Loucy (cell line): ENCODE data around the gene FOXP4.

Experiments used
- CTCF ChIP-seq: fragments of 200-600 bp; sonication (generic); conservative IDR thresholded peaks from 2 replicates; pipeline ENCODE4 v1.5.1; 2014; ENCODE audit warnings: mild to moderate bottlenecking, antibody characterized with exemption, low read length
- EZH2phosphoT487 ChIP-seq: fragments of 200-600 bp; IDR thresholded peaks from 2 replicates; pipeline ENCODE4 v1.6.1; 2018; ENCODE audit warnings: antibody characterized with exemption, mild to moderate bottlenecking, moderate library complexity, borderline replicate concordance

DNA sequence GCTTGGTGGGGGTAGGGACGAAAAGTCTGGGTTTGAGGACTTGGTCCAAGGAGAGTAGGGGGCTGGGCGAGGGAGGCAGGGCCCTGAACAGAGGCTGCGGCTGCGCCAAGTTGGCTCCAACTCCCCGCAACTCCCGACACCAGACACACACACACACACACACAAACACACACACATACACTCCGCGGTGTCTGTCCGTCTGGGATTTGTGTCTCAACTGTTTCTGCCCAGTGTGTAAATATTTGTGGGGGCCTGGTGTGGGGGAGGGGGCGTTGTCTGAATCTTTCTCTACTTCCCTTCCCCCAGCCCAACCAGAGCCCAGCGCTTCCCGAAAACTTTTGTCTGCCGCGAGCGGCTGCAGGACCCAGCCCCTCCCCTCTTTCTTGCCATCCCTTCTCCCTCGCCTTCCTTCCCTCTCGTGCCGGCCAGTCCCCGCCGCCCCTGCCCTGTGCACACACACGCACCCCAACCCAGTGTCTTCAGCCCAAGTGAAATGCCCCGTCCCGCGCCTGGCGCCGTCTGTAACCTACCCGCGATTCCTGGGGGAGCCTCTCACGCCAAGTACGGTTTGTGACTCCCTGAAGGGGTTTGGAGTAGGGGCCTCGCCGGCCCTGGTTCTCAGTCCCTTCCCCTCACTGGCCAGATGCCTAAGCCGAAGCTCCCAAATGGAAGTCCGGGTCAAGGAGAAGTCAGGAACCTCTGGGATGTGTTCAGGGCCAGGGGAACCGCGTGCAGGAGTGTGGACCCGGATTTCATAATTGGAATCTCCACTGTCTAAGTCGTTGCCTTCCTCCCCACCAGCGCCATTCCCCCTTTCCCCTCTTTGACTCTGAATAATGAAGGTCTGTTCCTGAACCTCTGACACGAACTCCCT lies 93.0 kb downstream of the FOXP4 start:
- TF ChIP-seq CTCF: no peak
- TF ChIP-seq EZH2phosphoT487: no peak
